Thoracic aorta (tissue), 2 donors: ENCODE results near the gene NRROS. TPM values are rescaled to one million over a fixed set of nuclear protein-coding genes. Genes with fewer than 3 reads are reported as not detected.

Experiments
- ATAC-seq: fragments of 150-250 bp; one replicate; pipeline ENCODE4 v1.8.0; 2017; ENCODE audit warnings: low read depth; ENCODE audit not compliant: insufficient number of reproducible peaks, low FRiP score
- DNase-seq: peaks from one replicate; pipeline ENCODE4 v3.0.0-alpha.2; 2020; ENCODE audit warnings: low spot score
- H3K27ac ChIP-seq, 2 donors: fragments of 200-600 bp; sonication (generic); 1 replicate in 1 of 2; 2 replicates in 1 of 2; pipeline ENCODE4 v1.5.1; 2016; ENCODE audit warnings: mild to moderate bottlenecking in 2 of 2, moderate library complexity in 2 of 2
- H3K27me3 ChIP-seq: fragments of 200-600 bp; sonication (generic); replicated peaks from 2 replicates; pipeline ENCODE4 v1.6.0; 2016; ENCODE audit warnings: mild to moderate bottlenecking; ENCODE audit not compliant: insufficient read depth
- H3K36me3 ChIP-seq: fragments of 200-600 bp; sonication (generic); one replicate; pipeline ENCODE4 v1.5.1; 2016
- H3K4me1 ChIP-seq, 2 donors: fragments of 200-600 bp; sonication (generic); 1 replicate in 1 of 2; 2 replicates in 1 of 2; pipeline versions ENCODE4 v1.5.1 to v1.6.0; 2016; ENCODE audit warnings: low read depth in 2 of 2, mild to moderate bottlenecking in 1 of 2; ENCODE audit not compliant: control insufficient read depth in 1 of 2
- H3K4me3 ChIP-seq: fragments of 200-600 bp; sonication (generic); 2 replicates; pipeline ENCODE4 v1.5.1; 2016; ENCODE audit warnings: mild to moderate bottlenecking
- H3K9me3 ChIP-seq: fragments of 200-600 bp; sonication (generic); 2 replicates; pipeline ENCODE4 v1.5.1; 2016
- total RNA-seq, 2 donors: library from RNA; depleted of rRNA; stranded (reverse); fragments of >200 nt; gene quantifications; one replicate each; pipeline versions ENCODE4 v1.1.0 to v1.2.3, GENCODE V29; 2016
- TF ChIP-seq, protein P1 (sequence below): fragments of 200-600 bp; sonication (generic); IDR thresholded peaks from one replicate; pipeline ENCODE4 v1.5.1; 2019; ENCODE audit warnings: antibody characterized with exemption

NRROS gene
- total RNA-seq, 2 donors from 2014 or later, result 4.7 to 17.9 TPM

DNA sequence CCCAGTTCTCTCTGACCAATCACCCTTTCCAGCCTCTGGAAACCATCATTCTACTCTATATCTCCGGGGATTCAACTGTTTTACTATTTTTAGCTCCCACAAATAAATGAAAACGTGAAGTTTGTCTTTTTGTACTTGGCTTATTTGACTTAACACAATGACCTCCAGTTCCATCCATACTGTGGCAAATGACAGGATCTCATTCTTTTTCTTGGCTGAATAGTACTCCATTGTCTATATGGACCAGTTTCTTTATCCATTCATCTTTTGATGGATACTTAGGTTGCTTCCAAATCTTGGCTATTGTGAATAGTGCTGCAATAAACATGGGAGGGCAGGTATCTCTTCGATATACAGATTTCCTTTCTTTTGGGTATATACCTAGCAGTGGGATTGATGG lies 34.1 kb downstream of the NRROS start:
- no peaks in the 10 kb centered on the region for H3K27me3 ChIP-seq
- DNase-seq (no peak), ATAC-seq (no peak)
- H3K27ac ChIP-seq, result no peak overlapping the region
- no peaks in the 10 kb centered on the region for H3K9me3 ChIP-seq
- H3K4me3 ChIP-seq, result no peak overlapping the region
- no peaks in the 10 kb centered on the region for H3K4me1 ChIP-seq
- no peaks in the 10 kb centered on the region for H3K36me3 ChIP-seq
- TF ChIP-seq, protein P1, sequence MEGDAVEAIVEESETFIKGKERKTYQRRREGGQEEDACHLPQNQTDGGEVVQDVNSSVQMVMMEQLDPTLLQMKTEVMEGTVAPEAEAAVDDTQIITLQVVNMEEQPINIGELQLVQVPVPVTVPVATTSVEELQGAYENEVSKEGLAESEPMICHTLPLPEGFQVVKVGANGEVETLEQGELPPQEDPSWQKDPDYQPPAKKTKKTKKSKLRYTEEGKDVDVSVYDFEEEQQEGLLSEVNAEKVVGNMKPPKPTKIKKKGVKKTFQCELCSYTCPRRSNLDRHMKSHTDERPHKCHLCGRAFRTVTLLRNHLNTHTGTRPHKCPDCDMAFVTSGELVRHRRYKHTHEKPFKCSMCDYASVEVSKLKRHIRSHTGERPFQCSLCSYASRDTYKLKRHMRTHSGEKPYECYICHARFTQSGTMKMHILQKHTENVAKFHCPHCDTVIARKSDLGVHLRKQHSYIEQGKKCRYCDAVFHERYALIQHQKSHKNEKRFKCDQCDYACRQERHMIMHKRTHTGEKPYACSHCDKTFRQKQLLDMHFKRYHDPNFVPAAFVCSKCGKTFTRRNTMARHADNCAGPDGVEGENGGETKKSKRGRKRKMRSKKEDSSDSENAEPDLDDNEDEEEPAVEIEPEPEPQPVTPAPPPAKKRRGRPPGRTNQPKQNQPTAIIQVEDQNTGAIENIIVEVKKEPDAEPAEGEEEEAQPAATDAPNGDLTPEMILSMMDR, result no peak

- no peak for ATAC-seq
- Histone ChIP-seq H3K27ac (no peak overlapping the region), H3K4me3 (no peak overlapping the region), H3K27me3 (no peaks in the 10 kb centered on the region), H3K9me3 (no peaks in the 10 kb centered on the region), H3K4me1 (no peaks in the 10 kb centered on the region), H3K36me3 (no peaks in the 10 kb centered on the region)
- TF ChIP-seq, protein P1, result no peak
- no peak for DNase-seq
Observed at GRCh38 chr3:196677353-196677752, 37.9 kb downstream of the NRROS start.

DNA sequence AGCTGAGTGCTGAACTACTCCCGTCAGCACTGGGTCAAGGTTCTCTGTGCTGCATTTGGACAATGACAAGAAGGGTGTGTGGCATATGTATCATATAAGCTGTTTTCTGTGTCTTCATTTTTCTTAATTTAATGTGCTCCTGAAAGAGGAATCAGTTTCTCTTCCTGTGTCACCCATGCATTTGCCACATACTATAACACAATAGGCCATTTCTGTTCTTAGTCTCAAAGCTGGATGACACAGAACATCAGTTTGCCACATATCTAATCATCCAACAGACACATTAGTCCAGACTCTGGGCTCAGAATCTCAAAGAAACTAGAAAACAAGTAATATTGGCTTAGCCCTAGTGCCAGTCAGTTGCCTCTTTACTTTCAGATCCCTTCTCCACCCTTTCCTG lies 38.4 kb downstream of the NRROS start:
- Histone ChIP-seq H3K27me3 (no peaks in the 10 kb centered on the region), H3K9me3 (no peaks in the 10 kb centered on the region), H3K36me3 (no peaks in the 10 kb centered on the region), H3K27ac (no peak overlapping the region), H3K4me3 (no peak overlapping the region), H3K4me1 (no peaks in the 10 kb centered on the region)
- DNase-seq (no peak), ATAC-seq (no peak)
- TF ChIP-seq, protein P1, result no peak

DNA sequence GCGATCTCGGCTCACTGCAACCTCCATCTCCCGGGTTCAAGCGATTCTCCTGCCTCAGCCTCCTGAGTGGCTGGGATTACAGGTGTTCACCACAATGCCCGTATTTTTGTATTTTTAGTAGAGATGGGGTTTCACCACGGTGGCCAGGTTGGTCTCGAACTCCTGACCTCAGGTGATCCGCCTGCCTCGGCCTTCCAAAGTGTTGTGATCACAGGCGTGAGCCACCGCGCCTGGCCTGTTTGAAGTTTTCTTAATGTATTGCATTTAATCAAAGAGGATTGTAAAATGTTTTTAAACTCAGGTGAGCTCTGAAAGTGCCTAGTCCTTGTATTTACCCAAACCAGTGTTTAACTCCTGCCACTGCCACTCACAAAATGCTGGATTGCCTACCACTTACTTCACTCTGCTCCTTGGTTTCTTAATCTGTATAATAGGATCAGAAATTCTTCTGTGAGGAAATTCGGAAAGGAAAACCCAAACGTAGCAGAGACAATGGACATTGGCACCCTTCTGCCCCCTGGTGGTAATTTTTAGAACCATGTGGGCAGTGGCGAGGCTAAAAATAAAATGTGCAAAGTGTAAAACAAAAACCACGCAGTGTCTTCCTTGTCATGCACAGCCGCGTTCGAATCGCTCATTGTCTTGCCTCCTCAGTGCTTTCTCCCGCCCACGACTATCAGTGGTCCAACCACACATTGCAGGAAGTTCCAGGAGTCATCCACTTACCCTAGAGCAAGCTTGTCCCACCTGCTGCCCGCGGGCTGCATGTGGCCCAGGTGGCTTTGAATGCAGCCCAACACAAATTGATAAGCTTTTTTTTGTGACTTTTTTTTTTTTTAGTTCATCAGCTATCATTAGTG lies 45.3 kb downstream of the NRROS start:
- Histone ChIP-seq H3K4me1 (peaks cover 0 to 7% of the 10 kb centered on the region in 2 donors), H3K27ac (no peak overlapping the region), H3K4me3 (no peak overlapping the region), H3K27me3 (no peaks in the 10 kb centered on the region), H3K36me3 (no peaks in the 10 kb centered on the region), H3K9me3 (no peaks in the 10 kb centered on the region)
- TF ChIP-seq, protein P1, result peak; percentile 81
- DNase-seq, result no peak
- ATAC-seq, result peak; percentile 55

DNA sequence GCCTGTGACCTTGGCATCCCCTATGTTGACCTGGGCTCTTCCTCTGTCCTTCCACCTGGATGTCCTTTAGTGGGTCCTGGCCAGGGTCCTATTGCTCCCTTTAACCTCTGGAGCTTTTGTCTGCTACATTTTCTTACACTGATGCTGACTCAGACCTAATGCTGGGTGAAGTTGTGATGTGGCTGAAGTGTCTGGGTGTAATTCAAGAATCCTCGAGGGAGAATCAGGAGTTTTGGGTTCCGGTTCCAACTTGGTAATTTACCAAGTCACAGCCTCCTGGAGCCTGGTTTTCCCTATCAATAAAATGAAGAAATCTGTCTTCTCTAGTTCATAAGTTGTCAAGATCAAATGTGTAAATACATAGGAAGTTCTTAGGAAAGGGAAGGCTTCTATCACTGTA lies 46.9 kb downstream of the NRROS start:
- Histone ChIP-seq H3K4me1 (peaks cover 0 to 7% of the 10 kb centered on the region in 2 donors), H3K4me3 (no peak overlapping the region), H3K36me3 (no peaks in the 10 kb centered on the region), H3K27ac (no peak overlapping the region), H3K9me3 (no peaks in the 10 kb centered on the region), H3K27me3 (no peaks in the 10 kb centered on the region)
- TF ChIP-seq, protein P1, result no peak
- ATAC-seq (no peak), DNase-seq (no peak)
